Naive thymus-derived CD4-positive, alpha-beta T cell (primary cell): ENCODE results near the gene PCDHGA9. TPM values are rescaled to one million over a fixed set of nuclear protein-coding genes. Genes with fewer than 3 reads are reported as not detected.

Source experiments
- ATAC-seq: fragments of 150-1000 bp; cut with Tn5 transposase; 2 replicates; pipeline ENCODE4 v1.10.0; 2021; ENCODE audit warnings: mild to moderate bottlenecking, moderate library complexity
- CTCF ChIA-PET: fragments of 350-600 bp; sonication (Branson Sonifier 250); formaldehyde crosslinking; loops from one replicate; lab custom pipeline; 2021; ENCODE audit warnings: antibody characterized with exemption; lab: Charles Lee
- POLR2A ChIA-PET: fragments of 350-600 bp; sonication (Branson Sonifier 250); formaldehyde crosslinking; loops from one replicate; lab custom pipeline; 2021; ENCODE audit warnings: antibody characterized with exemption, inconsistent platforms; lab: Charles Lee
- DNase-seq, 9 donors: peaks; one replicate each; pipeline versions ENCODE4 v3.0.0 to v3.0.0-alpha.2; 2020 to 2022; ENCODE audit warnings: mixed read lengths in 1 of 9
- H3K27ac ChIP-seq: one replicate; pipeline ENCODE4 v1.7.0; 2013; ENCODE audit warnings: mild to moderate bottlenecking, low read depth, low read length, moderate library complexity
- H3K27me3 ChIP-seq, 2 donors: one replicate each; pipeline ENCODE4 v1.7.0; 2013; ENCODE audit warnings: low read length in 2 of 2, mild to moderate bottlenecking in 2 of 2, moderate library complexity in 2 of 2; ENCODE audit not compliant: control insufficient read depth in 2 of 2, insufficient read depth in 2 of 2
- H3K36me3 ChIP-seq, 3 experiments: 1 replicate in 2 of 3; 2 replicates in 1 of 3; pipeline ENCODE4 v1.7.0; 2013; ENCODE audit warnings: low read length in 3 of 3, mild to moderate bottlenecking in 3 of 3, moderate library complexity in 1 of 3; ENCODE audit not compliant: insufficient read depth in 3 of 3, control insufficient read depth in 2 of 3
- H3K4me1 ChIP-seq, 2 donors: one replicate each; pipeline ENCODE4 v1.7.0; 2013; ENCODE audit warnings: low read length in 2 of 2, mild to moderate bottlenecking in 2 of 2, moderate library complexity in 1 of 2; ENCODE audit not compliant: control insufficient read depth in 2 of 2, insufficient read depth in 2 of 2
- H3K4me3 ChIP-seq: 2 replicates; pipeline ENCODE4 v1.7.0; 2013; ENCODE audit warnings: mild to moderate bottlenecking, low read length
- H3K9me3 ChIP-seq, 3 experiments: 1 replicate in 2 of 3; 2 replicates in 1 of 3; pipeline ENCODE4 v1.7.0; 2013; ENCODE audit warnings: low read length in 3 of 3; ENCODE audit not compliant: control insufficient read depth in 2 of 3
- H3K27ac Mint-ChIP-seq, 9 donors: one replicate each; pipeline ENCODE4 v1.8.0; 2020 to 2022; ENCODE audit warnings: mixed read lengths in 9 of 9, mild to moderate bottlenecking in 8 of 9, moderate library complexity in 5 of 9, inconsistent platforms in 2 of 9
- H3K27me3 Mint-ChIP-seq, 5 donors: one replicate each; pipeline ENCODE4 v1.8.0; 2021 to 2022; ENCODE audit warnings: mixed read lengths in 5 of 5, mild to moderate bottlenecking in 1 of 5
- H3K36me3 Mint-ChIP-seq, 5 donors: one replicate each; pipeline ENCODE4 v1.8.0; 2020 to 2022; ENCODE audit warnings: mixed read lengths in 5 of 5, mild to moderate bottlenecking in 3 of 5, inconsistent platforms in 1 of 5
- H3K4me1 Mint-ChIP-seq, 7 donors: one replicate each; pipeline ENCODE4 v1.8.0; 2020 to 2022; ENCODE audit warnings: mixed read lengths in 7 of 7, mild to moderate bottlenecking in 3 of 7, inconsistent platforms in 1 of 7
- H3K4me3 Mint-ChIP-seq, 10 donors: one replicate each; pipeline ENCODE4 v1.8.0; 2020 to 2022; ENCODE audit warnings: mild to moderate bottlenecking in 10 of 10, mixed read lengths in 10 of 10, moderate library complexity in 6 of 10, inconsistent platforms in 2 of 10
- H3K9me3 Mint-ChIP-seq, 11 donors: one replicate each; pipeline ENCODE4 v1.8.0; 2020 to 2022; ENCODE audit warnings: mixed read lengths in 11 of 11, mild to moderate bottlenecking in 4 of 11, inconsistent platforms in 1 of 11, moderate library complexity in 1 of 11
- intact Hi-C, 2 donors: fragments of 100-400 bp; cut with micrococcal nuclease; formaldehyde crosslinking; loops; one replicate each; pipeline ENCODE4 v1.15.1; 2023
- polyA plus RNA-seq, 2 donors: library from polyadenylated mRNA; unstranded; fragments of 300-500 nt; fragmentation: Illumina TruSeq; gene quantifications; one replicate each; pipeline ENCODE4 v1.2.3, GENCODE V29; 2021
- total RNA-seq, 6 experiments: library from RNA in 5 of 6; stranded (reverse) in 5 of 6; gene quantifications; 1 replicate in 5 of 6; 2 replicates in 1 of 6; pipeline ENCODE4 v1.2.3 and lab custom pipeline; 2021 to 2026

Gene PCDHGA9
- total and polyA plus RNA-seq, 7 experiments from 2014 or later: 0.16 to 0.41 (median 0.22) TPM; not detected in 3

GRCh38 chr5:141359790-141360426 is 42.7 kb upstream of the PCDHGA9 start, which contains the start of gene PCDHGB2:
TSS of gene PCDHGB2 (plus strand) at chr5:141359994. CDS start at chr5:141360136, 142 bp downstream.
- ChIA-PET POLR2A (no interaction called here), CTCF (no interaction called here)
- intact Hi-C loops: loop anchor here in 1 of 2 donors (1.0 to 10.0 kb wide), 6 partner anchors 57 to 205 kb away; partner anchors contain the start of gene PCDHGB7
- Histone ChIP-seq H3K27me3 (peaks cover 5 to 19% of the 10 kb centered on the region in 2 donors), H3K36me3 (no peaks in the 10 kb centered on the region), H3K4me3 (peak within 1 kb of the TSS; percentile 43), H3K27ac (no peak within 1 kb of the TSS), H3K9me3 (peaks cover 0 to 62% (median 0%) of the 10 kb centered on the region in 3 experiments), H3K4me1 (no peaks in the 10 kb centered on the region)
- Mint-ChIP-seq H3K9me3 (peaks cover 20 to 92% (median 59%) of the 10 kb centered on the region in 11 donors), H3K27ac (peak within 1 kb of the TSS in 3 of 9 donors; percentile 48 to 57 (median 56)), H3K4me3 (peak within 1 kb of the TSS; percentile 33 to 87 (median 78)), H3K27me3 (peaks cover 37 to 90% (median 87%) of the 10 kb centered on the region in 5 donors), H3K36me3 (peaks cover 6 to 36% (median 18%) of the 10 kb centered on the region in 5 donors), H3K4me1 (peaks cover 0 to 6% (median 3%) of the 10 kb centered on the region in 7 donors)
- ATAC-seq: peak; percentile 54
- DNase-seq: peak in 1 of 9 donors; percentile 22

GRCh38 chr5:141360685-141361084 is 41.9 kb upstream of the PCDHGA9 start:
- Mint-ChIP-seq H3K4me1 (peaks cover 0 to 6% (median 3%) of the 10 kb centered on the region in 7 donors), H3K27me3 (peaks cover 45 to 90% (median 88%) of the 10 kb centered on the region in 5 donors), H3K9me3 (peaks cover 20 to 92% (median 63%) of the 10 kb centered on the region in 11 donors), H3K27ac (peak overlapping the region in 1 of 9 donors; percentile 57), H3K4me3 (peak overlapping the region in 3 of 10 donors; percentile 9 to 87 (median 81)), H3K36me3 (peaks cover 8 to 39% (median 22%) of the 10 kb centered on the region in 5 donors)
- CTCF ChIA-PET: no interaction called here
- H3K36me3 ChIP-seq: no peaks in the 10 kb centered on the region
- intact Hi-C loops: loop anchor here in 1 of 2 donors (5.0 to 10.0 kb wide), 2 partner anchors 57 to 126 kb away; partner anchors contain the start of gene PCDHGB7
- POLR2A ChIA-PET: no interaction called here
- DNase-seq: no peak
- no peaks in the 10 kb centered on the region for H3K4me1 ChIP-seq
- peak overlapping the region; percentile 43 for H3K4me3 ChIP-seq
- H3K27ac ChIP-seq: no peak overlapping the region
- ATAC-seq: no peak
- H3K9me3 ChIP-seq: peaks cover 0 to 62% (median 0%) of the 10 kb centered on the region in 3 experiments
- H3K27me3 ChIP-seq: peaks cover 5 to 24% of the 10 kb centered on the region in 2 donors

GRCh38 chr5:141362719-141363118 is 39.9 kb upstream of the PCDHGA9 start:
- Histone ChIP-seq H3K27ac (no peak overlapping the region), H3K4me1 (no peaks in the 10 kb centered on the region), H3K36me3 (no peaks in the 10 kb centered on the region), H3K4me3 (no peak overlapping the region), H3K9me3 (peaks cover 0 to 54% (median 0%) of the 10 kb centered on the region in 3 experiments), H3K27me3 (peaks cover 5 to 27% of the 10 kb centered on the region in 2 donors)
- POLR2A ChIA-PET: no interaction called here
- Mint-ChIP-seq H3K4me3 (peak overlapping the region in 2 of 10 donors; percentile 2 to 13), H3K9me3 (peaks cover 16 to 89% (median 66%) of the 10 kb centered on the region in 11 donors), H3K36me3 (peaks cover 8 to 42% (median 19%) of the 10 kb centered on the region in 5 donors), H3K27ac (peak overlapping the region in 2 of 9 donors; percentile 22 to 70), H3K27me3 (peaks cover 48 to 88% (median 83%) of the 10 kb centered on the region in 5 donors), H3K4me1 (peaks cover 0 to 6% (median 3%) of the 10 kb centered on the region in 7 donors)
- intact Hi-C loops: loop anchor here in 1 of 2 donors (5.0 to 10.0 kb wide), 2 partner anchors 55 to 128 kb away; partner anchors contain the start of gene PCDHGB7
- CTCF ChIA-PET: interaction anchor here (0.5 kb wide), 1 partner anchor 47 kb away, joined by 7 read pairs; no protein-coding TSS in a partner anchor
- ATAC-seq (no peak), DNase-seq (no peak)

DNA sequence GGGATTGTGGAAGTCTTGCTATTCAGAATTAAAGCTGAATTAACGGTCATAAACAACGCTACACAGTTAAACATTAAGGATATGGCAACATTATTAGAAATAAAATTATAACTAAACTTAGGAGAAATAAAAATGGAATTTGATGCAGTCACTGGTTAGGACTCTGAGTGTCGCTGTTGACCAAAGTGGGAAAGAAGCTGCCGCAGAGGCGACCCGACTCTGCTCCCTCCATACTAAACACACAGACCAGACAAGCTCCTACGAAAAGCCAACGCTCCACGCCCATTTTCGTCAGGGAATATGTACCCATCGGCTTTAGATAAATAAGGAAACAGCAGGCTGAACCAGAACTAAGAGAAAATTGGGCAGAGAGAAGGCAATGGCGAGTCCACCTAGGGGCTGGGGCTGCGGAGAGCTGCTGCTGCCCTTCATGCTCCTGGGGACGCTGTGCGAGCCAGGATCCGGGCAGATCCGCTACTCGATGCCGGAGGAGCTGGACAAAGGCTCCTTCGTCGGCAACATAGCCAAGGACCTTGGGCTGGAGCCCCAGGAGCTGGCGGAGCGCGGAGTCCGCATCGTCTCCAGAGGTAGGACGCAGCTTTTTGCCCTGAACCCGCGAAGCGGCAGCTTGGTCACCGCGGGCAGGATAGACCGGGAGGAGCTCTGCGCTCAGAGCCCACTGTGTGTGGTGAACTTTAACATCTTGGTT is 38.5 kb upstream of the PCDHGA9 start, which contains the start of gene PCDHGA5:
Gene PCDHGA5, plus strand, starts transcription at position 211 of the 709 bp plus-strand sequence. Its CDS starts 169 bp downstream, at position 380.
- peaks cover 5 to 32% of the 10 kb centered on the region in 2 donors for H3K27me3 ChIP-seq
- Mint-ChIP-seq H3K9me3 (peaks cover 12 to 93% (median 64%) of the 10 kb centered on the region in 11 donors), H3K27me3 (peaks cover 52 to 91% (median 84%) of the 10 kb centered on the region in 5 donors), H3K4me3 (peak within 1 kb of the TSS in 2 of 10 donors; percentile 9 to 21), H3K4me1 (peaks cover 0 to 6% (median 3%) of the 10 kb centered on the region in 7 donors), H3K36me3 (peaks cover 8 to 37% (median 19%) of the 10 kb centered on the region in 5 donors), H3K27ac (peak within 1 kb of the TSS in 2 of 9 donors; percentile 23 to 74)
- H3K4me1 ChIP-seq: no peaks in the 10 kb centered on the region
- H3K27ac ChIP-seq: no peak within 1 kb of the TSS
- H3K4me3 ChIP-seq: no peak within 1 kb of the TSS
- intact Hi-C loops: loop anchor here in 1 of 2 donors (5.0 to 10.0 kb wide), 2 partner anchors 53 to 129 kb away; partner anchors contain the start of gene PCDHGB7
- DNase-seq: no peak
- ChIA-PET POLR2A (no interaction called here), CTCF (no interaction called here)
- H3K9me3 ChIP-seq: peaks cover 0 to 54% (median 0%) of the 10 kb centered on the region in 3 experiments
- no peaks in the 10 kb centered on the region for H3K36me3 ChIP-seq
- ATAC-seq: no peak

DNA sequence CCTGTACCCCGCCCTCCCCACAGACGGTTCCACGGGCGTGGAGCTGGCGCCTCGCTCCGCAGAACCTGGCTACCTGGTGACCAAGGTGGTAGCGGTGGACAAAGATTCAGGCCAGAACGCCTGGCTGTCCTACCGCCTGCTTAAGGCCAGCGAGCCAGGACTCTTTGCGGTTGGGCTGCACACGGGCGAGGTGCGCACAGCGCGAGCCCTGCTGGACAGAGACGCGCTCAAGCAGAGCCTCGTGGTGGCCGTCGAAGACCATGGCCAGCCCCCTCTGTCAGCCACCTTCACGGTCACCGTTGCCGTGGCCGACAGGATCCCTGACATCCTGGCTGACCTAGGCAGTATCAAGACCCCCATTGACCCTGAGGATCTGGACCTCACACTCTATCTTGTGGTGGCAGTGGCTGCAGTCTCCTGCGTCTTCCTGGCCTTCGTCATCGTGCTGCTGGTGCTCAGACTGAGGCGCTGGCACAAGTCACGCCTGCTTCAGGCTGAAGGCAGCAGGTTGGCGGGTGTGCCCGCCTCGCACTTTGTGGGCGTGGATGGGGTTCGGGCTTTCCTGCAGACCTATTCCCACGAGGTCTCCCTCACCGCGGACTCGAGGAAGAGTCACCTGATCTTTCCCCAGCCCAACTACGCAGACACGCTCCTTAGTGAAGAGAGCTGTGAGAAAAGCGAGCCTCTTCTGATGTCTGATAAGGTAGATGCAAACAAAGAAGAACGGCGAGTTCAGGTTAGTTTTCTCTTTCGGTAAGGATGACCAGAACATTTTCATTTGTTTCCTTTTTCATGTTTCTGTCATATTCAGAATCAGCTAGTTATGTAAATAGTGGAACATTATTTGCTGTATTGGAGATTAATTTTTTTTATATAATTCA is 36.3 kb upstream of the PCDHGA9 start:
- intact Hi-C loops: loop anchor here in 1 of 2 donors (10.0 kb wide), 1 partner anchor 131 kb away; no protein-coding TSS in a partner anchor
- H3K27me3 ChIP-seq: peaks cover 5 to 25% of the 10 kb centered on the region in 2 donors
- DNase-seq (no peak), ATAC-seq (no peak)
- H3K27me3 Mint-ChIP-seq: peaks cover 54 to 93% (median 83%) of the 10 kb centered on the region in 5 donors
- ChIA-PET CTCF (no interaction called here), POLR2A (no interaction called here)
- peaks cover 12 to 93% (median 59%) of the 10 kb centered on the region in 11 donors for H3K9me3 Mint-ChIP-seq
- peaks cover 2 to 12% (median 6%) of the 10 kb centered on the region in 7 donors for H3K4me1 Mint-ChIP-seq
- H3K36me3 Mint-ChIP-seq: peaks cover 8 to 34% (median 16%) of the 10 kb centered on the region in 5 donors
- H3K4me3 Mint-ChIP-seq: no peak overlapping the region
- no peaks in the 10 kb centered on the region for H3K4me1 ChIP-seq
- peaks cover 0 to 49% (median 0%) of the 10 kb centered on the region in 3 experiments for H3K9me3 ChIP-seq
- H3K4me3 ChIP-seq: no peak overlapping the region
- no peak overlapping the region for H3K27ac ChIP-seq
- H3K27ac Mint-ChIP-seq: no peak overlapping the region
- H3K36me3 ChIP-seq: no peaks in the 10 kb centered on the region
